ENCODE results near the gene BCAS4.

BCAS4 gene

GRCh38 chr20:50783903-50784302 is 11.0 kb upstream of the BCAS4 start:
- TF ChIP-seq ZBTB7A (IDR thresholded peaks at IDR 0.05; ENCODE audit: low read depth) (no peak), EGR1 (IDR thresholded peaks at IDR 0.05) (no peak), EP300 (IDR thresholded peaks at IDR 0.05; ENCODE audit: borderline replicate concordance) (no peak), REST (IDR thresholded peaks at IDR 0.05; ENCODE audit: low read depth) (no peak), USF1 (IDR thresholded peaks at IDR 0.05) (no peak), TAF1 (IDR thresholded peaks at IDR 0.05; ENCODE audit: low read depth) (no peak), MAX (IDR thresholded peaks at IDR 0.05) (no peak), FOXM1 (IDR thresholded peaks at IDR 0.05; ENCODE audit: borderline replicate concordance, low read depth) (no peak), RAD21 (IDR thresholded peaks at IDR 0.05; ENCODE audit: low read depth) (no peak), CREB1 (IDR thresholded peaks at IDR 0.05; ENCODE audit: low read depth) (no peak), TCF12 (IDR thresholded peaks at IDR 0.05; ENCODE audit: low read depth) (no peak), TEAD4 (IDR thresholded peaks at IDR 0.05) (no peak)

- TF ChIP-seq NFIC (IDR thresholded peaks at IDR 0.05): no peak
- no peak for TF ChIP-seq CEBPB (IDR thresholded peaks at IDR 0.05)
- TF ChIP-seq EGR1 (IDR thresholded peaks at IDR 0.05): no peak
- TF ChIP-seq ZBTB7A (IDR thresholded peaks at IDR 0.05; ENCODE audit: low read depth): no peak
- TF ChIP-seq USF1 (IDR thresholded peaks at IDR 0.05): no peak
- TF ChIP-seq TAF1 (IDR thresholded peaks at IDR 0.05; ENCODE audit: low read depth): no peak
- TF ChIP-seq TEAD4 (IDR thresholded peaks at IDR 0.05): no peak
- TF ChIP-seq YY1 (IDR thresholded peaks at IDR 0.05; ENCODE audit: low read depth): no peak
- TF ChIP-seq FOXM1 (IDR thresholded peaks at IDR 0.05; ENCODE audit: borderline replicate concordance, low read depth): no peak
- TF ChIP-seq RAD21 (IDR thresholded peaks at IDR 0.05; ENCODE audit: low read depth): no peak
- TF ChIP-seq CREB1 (IDR thresholded peaks at IDR 0.05; ENCODE audit: low read depth): no peak
- no peak for TF ChIP-seq TCF12 (IDR thresholded peaks at IDR 0.05; ENCODE audit: low read depth)
- TF ChIP-seq REST (IDR thresholded peaks at IDR 0.05; ENCODE audit: low read depth): no peak
- no peak for TF ChIP-seq MAX (IDR thresholded peaks at IDR 0.05)
- no peak for TF ChIP-seq EP300 (IDR thresholded peaks at IDR 0.05; ENCODE audit: borderline replicate concordance)
These were observed 10.4 kb upstream of the BCAS4 start for GRCh38 chr20:50784464-50784863.

GRCh38 chr20:50786703-50787102 is 8.2 kb upstream of the BCAS4 start:
- TF ChIP-seq ZBTB7A (IDR thresholded peaks at IDR 0.05; ENCODE audit: low read depth) (no peak), USF1 (IDR thresholded peaks at IDR 0.05) (no peak), NFIC (IDR thresholded peaks at IDR 0.05) (no peak), FOXM1 (IDR thresholded peaks at IDR 0.05; ENCODE audit: borderline replicate concordance, low read depth) (no peak), TCF12 (IDR thresholded peaks at IDR 0.05; ENCODE audit: low read depth) (no peak), EGR1 (IDR thresholded peaks at IDR 0.05) (no peak), TAF1 (IDR thresholded peaks at IDR 0.05; ENCODE audit: low read depth) (no peak), CEBPB (IDR thresholded peaks at IDR 0.05) (no peak), MAX (IDR thresholded peaks at IDR 0.05) (no peak), RAD21 (IDR thresholded peaks at IDR 0.05; ENCODE audit: low read depth) (no peak), REST (IDR thresholded peaks at IDR 0.05; ENCODE audit: low read depth) (no peak), CREB1 (IDR thresholded peaks at IDR 0.05; ENCODE audit: low read depth) (no peak), EP300 (IDR thresholded peaks at IDR 0.05; ENCODE audit: borderline replicate concordance) (no peak), TEAD4 (IDR thresholded peaks at IDR 0.05) (no peak), YY1 (IDR thresholded peaks at IDR 0.05; ENCODE audit: low read depth) (no peak)

GRCh38 chr20:50787181-50787580 is 7.7 kb upstream of the BCAS4 start:
- TF ChIP-seq EGR1 (IDR thresholded peaks at IDR 0.05): no peak
- no peak for TF ChIP-seq NFIC (IDR thresholded peaks at IDR 0.05)
- TF ChIP-seq EP300 (IDR thresholded peaks at IDR 0.05; ENCODE audit: borderline replicate concordance): no peak
- no peak for TF ChIP-seq REST (IDR thresholded peaks at IDR 0.05; ENCODE audit: low read depth)
- TF ChIP-seq TEAD4 (IDR thresholded peaks at IDR 0.05): no peak
- no peak for TF ChIP-seq MAX (IDR thresholded peaks at IDR 0.05)

Data from Ishikawa (cell line).